H1 (cell line): ENCODE data around the gene ARHGEF10L. TPM values are rescaled to one million over a fixed set of nuclear protein-coding genes. Genes with fewer than 3 reads are reported as not detected.

Experiments used
- CBX5 ChIP-seq: fragments of 300-800, 300-1000 bp; sonication (generic); IDR thresholded peaks from 2 replicates; pipeline ENCODE4 v1.7.1; 2016; ENCODE audit warnings: antibody characterized with exemption, low read length, low read depth
- CEBPB ChIP-seq: IDR thresholded peaks from 2 replicates; pipeline ENCODE4 v1.6.1; 2012; ENCODE audit warnings: low read depth, low read length
- EGR1 ChIP-seq: IDR thresholded peaks from 2 replicates; pipeline ENCODE4 v1.6.1; 2011; ENCODE audit warnings: low read depth, low read length, borderline replicate concordance
- JUN ChIP-seq: IDR thresholded peaks from 2 replicates; pipeline ENCODE4 v1.6.1; 2011; ENCODE audit warnings: low read depth, mild to moderate bottlenecking, improper control_type of control experiment, low read length
- KDM1A ChIP-seq: fragments of 200-600, 300-600 bp; sonication (generic); IDR thresholded peaks from 2 replicates; pipeline ENCODE4 v1.7.1; 2016; ENCODE audit warnings: mild to moderate bottlenecking, low read length, borderline replicate concordance
- KDM5A ChIP-seq: fragments of 200-600 bp; IDR thresholded peaks from 2 replicates; pipeline ENCODE4 v1.7.1; 2012; ENCODE audit warnings: mild to moderate bottlenecking, low read length, inconsistent platforms, mixed read lengths
- RNF2 ChIP-seq: fragments of 200-900, 300-1000 bp; sonication (generic); IDR thresholded peaks from 2 replicates; pipeline ENCODE4 v1.7.1; 2016; ENCODE audit warnings: borderline replicate concordance, low read depth, mild to moderate bottlenecking, antibody characterized with exemption, low read length; ENCODE audit not compliant: poor library complexity, severe bottlenecking; ENCODE audit errors: missing control alignments
- TAF7 ChIP-seq: optimal IDR thresholded peaks from 2 replicates; pipeline ENCODE3; 2011; ENCODE audit warnings: low read depth, mild to moderate bottlenecking, inconsistent platforms, low read length, moderate library complexity, borderline replicate concordance
- polyA plus RNA-seq, 7 experiments: library from polyadenylated mRNA; depleted of rRNA in 3 of 7; stranded (reverse) in 5 of 7; unstranded in 2 of 7; fragments of >200 nt in 5 of 7; fragments of 200-250 nt in 2 of 7; gene quantifications; 1 replicate in 5 of 7; 2 replicates in 1 of 7; 4 replicates in 1 of 7; pipeline versions ENCODE4 v1.2.1 to v1.2.3, GENCODE V29; 2011 to 2013; ENCODE audit warnings: missing spikeins in 2 of 7, mixed read lengths in 2 of 7
- total RNA-seq: library from RNA; stranded (reverse); fragmentation: NEBNext Ultra II Directional; extraction: Animal tissue kit (Norgen Biotek cat#: 25700); gene quantifications from 2 replicates; pipeline ENCODE4 v1.2.1, GENCODE V29; 2021

The ARHGEF10L gene
- total and polyA plus RNA-seq, 2 of the 8 experiments (the other 6 are each of a cell fraction or from before 2014, with no cell fraction given): 33.6 to 39.6 TPM

DNA sequence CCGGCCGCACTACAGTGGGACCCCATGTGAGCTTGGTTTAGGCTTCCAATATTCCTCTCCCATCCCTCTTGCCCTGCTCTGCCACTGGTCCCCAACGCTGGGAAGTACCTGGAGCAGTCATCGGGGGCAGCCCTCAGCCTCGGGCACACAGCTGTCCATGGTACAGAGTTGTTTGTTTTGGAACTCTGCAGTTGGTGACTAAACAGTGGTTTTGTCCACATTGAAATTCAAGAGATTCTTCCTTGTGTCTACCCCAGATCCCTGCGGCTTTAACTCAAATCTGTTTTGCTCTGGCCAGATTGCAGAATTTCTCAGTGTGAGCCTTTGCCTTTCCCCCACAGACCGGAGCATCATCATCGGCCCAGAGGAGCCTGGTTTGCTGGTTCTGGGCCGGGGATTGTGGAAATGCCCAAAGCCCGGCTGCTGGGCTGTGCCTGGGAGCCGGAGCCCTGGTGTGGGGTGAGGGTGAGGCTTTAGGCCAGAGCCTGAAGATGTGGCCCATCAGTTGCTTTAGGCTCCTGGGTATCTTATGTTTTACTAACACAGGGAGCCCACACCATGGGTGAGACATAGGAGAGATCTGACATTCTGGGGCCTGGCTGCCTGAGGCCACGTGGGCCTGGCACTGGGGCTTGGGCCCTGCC lies 93.2 kb downstream of the ARHGEF10L start (continued):
- TF ChIP-seq CEBPB (no peak), JUN (no peak), CBX5 (no peak), KDM5A (no peak), EGR1 (no peak), RNF2 (no peak), TAF7 (no peak), KDM1A (no peak)
- TF ChIP-seq, all 59 proteins: peak for 0
